ENCODE data around the gene ZNF81.
A peak's percentile ranks its signal among the peaks of the same experiment; 100 is the strongest.
"Not testable (repeated sequence)": the region's sequence is repeated elsewhere in the genome, so short reads cannot be mapped to it uniquely, and the experiment has no call there.

The ZNF81 gene

GRCh38 chrX:47836164-47837072 lies at the start of gene ZNF81:
Gene ZNF81 (plus strand): TSS chrX:47836902. CDS start chrX:47846268, 9,366 bp downstream.
- DNase-seq: peak; percentile 86

- DNase-seq: no peak
Observed at GRCh38 chrX:47796433-47796906, 40.2 kb upstream of the ZNF81 start.

GRCh38 chrX:47797084-47797483 lies 39.6 kb upstream of the ZNF81 start:
- no peak for DNase-seq

- DNase-seq: no peak
Observed at GRCh38 chrX:47798861-47799260, 37.8 kb upstream of the ZNF81 start.

GRCh38 chrX:47802589-47802988 lies 34.1 kb upstream of the ZNF81 start:
- no peak for DNase-seq

GRCh38 chrX:47803103-47803502 lies 33.6 kb upstream of the ZNF81 start:
- not testable (repeated sequence) for DNase-seq

- DNase-seq: no peak
Observed at GRCh38 chrX:47804315-47804714, 32.4 kb upstream of the ZNF81 start.

- not testable (repeated sequence) for DNase-seq
Observed at GRCh38 chrX:47805844-47806243, 30.9 kb upstream of the ZNF81 start.

- not testable (repeated sequence) for DNase-seq
Observed at GRCh38 chrX:47806415-47807271, 30.1 kb upstream of the ZNF81 start.

- DNase-seq: not testable (repeated sequence)
Observed at GRCh38 chrX:47807272-47807538, 29.5 kb upstream of the ZNF81 start.

GRCh38 chrX:47807548-47807947 lies 29.2 kb upstream of the ZNF81 start:
- DNase-seq: no peak

GRCh38 chrX:47808904-47809788 lies 27.6 kb upstream of the ZNF81 start:
- DNase-seq: no peak

GRCh38 chrX:47814851-47815250 lies 21.9 kb upstream of the ZNF81 start:
- no peak for DNase-seq

- DNase-seq: no peak
Observed at GRCh38 chrX:47815901-47816845, 20.5 kb upstream of the ZNF81 start.

- no peak for DNase-seq
Observed at GRCh38 chrX:47817421-47817820, 19.3 kb upstream of the ZNF81 start.

GRCh38 chrX:47817897-47818296 lies 18.8 kb upstream of the ZNF81 start:
- no peak for DNase-seq

GRCh38 chrX:47828984-47829383 lies 7.7 kb upstream of the ZNF81 start:
- no peak for DNase-seq

GRCh38 chrX:47831788-47832187 lies 4.9 kb upstream of the ZNF81 start:
- peak; percentile 53 for DNase-seq

- DNase-seq: no peak
Observed at GRCh38 chrX:47838361-47838760, 1.7 kb downstream of the ZNF81 start.

GRCh38 chrX:47840111-47840510 lies 3.4 kb downstream of the ZNF81 start:
- no peak for DNase-seq

- no peak for DNase-seq
Observed at GRCh38 chrX:47843363-47843762, 6.7 kb downstream of the ZNF81 start.

- no peak for DNase-seq
Observed at GRCh38 chrX:47844117-47844516, 7.4 kb downstream of the ZNF81 start.

Measured in activated naive CD4-positive, alpha-beta T cell treated with anti-CD3 and anti-CD28 coated beads, Interleukin-2, amount 50 U/mL, for 16 hours (primary cell).